Ovary (tissue), 3 donors: ENCODE results near the gene SLC22A12.

ENCODE experiments used
- POLR2A ChIP-seq: fragments of 450-650 bp; IDR thresholded peaks from one replicate; pipeline ENCODE4 v1.6.1; 2017; ENCODE audit warnings: antibody characterized with exemption, mild to moderate bottlenecking, moderate library complexity
- TF ChIP-seq, protein P1 (sequence below), 3 donors: fragments of 450-650 bp in 2 of 3; fragments of 200-600 bp in 1 of 3; IDR thresholded peaks; one replicate each; pipeline versions ENCODE4 v1.5.1 to v1.8.0; 2016 to 2022; ENCODE audit warnings: antibody characterized with exemption in 3 of 3, mild to moderate bottlenecking in 1 of 3
- donor health status: DM: no; HTN: no; CAD: no.

DNA sequence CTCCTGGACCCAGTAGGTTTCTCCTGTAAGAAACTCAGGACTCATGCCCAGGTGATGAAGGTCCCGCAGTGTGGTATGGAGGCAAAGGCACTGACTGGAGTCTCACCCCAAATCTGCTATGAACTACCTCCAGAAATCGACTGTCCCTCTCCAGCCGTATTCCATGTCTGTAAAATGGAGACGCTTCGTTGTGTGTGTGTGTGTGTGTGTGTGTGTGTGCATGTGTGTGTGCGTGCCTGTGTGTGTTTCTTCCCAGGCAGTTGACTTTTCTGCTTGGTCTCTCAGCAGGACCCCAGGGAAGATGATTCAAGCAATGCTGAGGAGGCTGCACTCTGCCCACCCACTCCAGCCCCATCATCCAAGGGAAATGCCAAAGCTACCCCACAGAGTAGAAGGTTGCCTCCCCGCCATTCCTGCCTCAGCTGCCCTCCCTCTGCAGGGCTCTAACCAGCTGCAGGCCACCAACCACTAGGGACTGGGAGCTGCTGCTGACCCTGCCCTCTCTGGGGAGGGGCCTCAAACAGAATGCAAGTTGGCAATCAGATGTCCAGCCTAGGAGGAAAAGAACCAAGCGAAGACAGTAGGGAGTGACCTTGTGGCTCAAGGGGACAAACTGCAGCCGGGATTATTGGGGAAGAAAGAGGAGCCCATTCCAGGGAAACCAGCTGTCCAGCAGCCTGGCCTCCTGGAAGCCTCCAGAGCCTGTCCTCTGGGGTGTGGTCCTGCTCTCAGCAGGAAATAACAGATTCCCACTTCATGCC, 56.2 kb downstream of the SLC22A12 start:
- TF ChIP-seq POLR2A, result no peak
- TF ChIP-seq, protein P1, sequence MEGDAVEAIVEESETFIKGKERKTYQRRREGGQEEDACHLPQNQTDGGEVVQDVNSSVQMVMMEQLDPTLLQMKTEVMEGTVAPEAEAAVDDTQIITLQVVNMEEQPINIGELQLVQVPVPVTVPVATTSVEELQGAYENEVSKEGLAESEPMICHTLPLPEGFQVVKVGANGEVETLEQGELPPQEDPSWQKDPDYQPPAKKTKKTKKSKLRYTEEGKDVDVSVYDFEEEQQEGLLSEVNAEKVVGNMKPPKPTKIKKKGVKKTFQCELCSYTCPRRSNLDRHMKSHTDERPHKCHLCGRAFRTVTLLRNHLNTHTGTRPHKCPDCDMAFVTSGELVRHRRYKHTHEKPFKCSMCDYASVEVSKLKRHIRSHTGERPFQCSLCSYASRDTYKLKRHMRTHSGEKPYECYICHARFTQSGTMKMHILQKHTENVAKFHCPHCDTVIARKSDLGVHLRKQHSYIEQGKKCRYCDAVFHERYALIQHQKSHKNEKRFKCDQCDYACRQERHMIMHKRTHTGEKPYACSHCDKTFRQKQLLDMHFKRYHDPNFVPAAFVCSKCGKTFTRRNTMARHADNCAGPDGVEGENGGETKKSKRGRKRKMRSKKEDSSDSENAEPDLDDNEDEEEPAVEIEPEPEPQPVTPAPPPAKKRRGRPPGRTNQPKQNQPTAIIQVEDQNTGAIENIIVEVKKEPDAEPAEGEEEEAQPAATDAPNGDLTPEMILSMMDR (IDR thresholded peaks at IDR 0.05), result no peak
